Lung (tissue), 12 donors: ENCODE results near the gene GALNT2. TPM values are rescaled to one million over a fixed set of nuclear protein-coding genes. Genes with fewer than 3 reads are reported as not detected.

ENCODE experiments used
- ATAC-seq: fragments of 200-7000 bp; cut with Tn5 transposase; one replicate; pipeline ENCODE4 v1.9.1; 2020; ENCODE audit warnings: moderate number of reproducible peaks; ENCODE audit not compliant: insufficient read depth, low FRiP score
- DNase-seq, 3 donors: peaks; one replicate each; pipeline ENCODE4 v3.0.0-alpha.2; 2013 to 2017
- H3K27ac ChIP-seq, 2 donors: one replicate each; pipeline ENCODE4 v1.5.1; 2013; ENCODE audit warnings: mild to moderate bottlenecking in 2 of 2, moderate library complexity in 2 of 2, control low read depth in 1 of 2, inconsistent platforms in 1 of 2, low read depth in 1 of 2, low read length in 1 of 2
- H3K27me3 ChIP-seq, 3 donors: one replicate each; pipeline ENCODE4 v1.5.1; 2013; ENCODE audit warnings: low read length in 2 of 3; ENCODE audit not compliant: control insufficient read depth in 3 of 3, insufficient read depth in 3 of 3
- H3K36me3 ChIP-seq, 4 donors: one replicate each; pipeline ENCODE4 v1.5.1; 2013; ENCODE audit warnings: low read length in 4 of 4, mild to moderate bottlenecking in 1 of 4, moderate library complexity in 1 of 4; ENCODE audit not compliant: control insufficient read depth in 4 of 4, insufficient read depth in 4 of 4
- H3K4me1 ChIP-seq, 5 donors: one replicate each; pipeline ENCODE4 v1.5.1; 2013; ENCODE audit warnings: low read length in 5 of 5, mild to moderate bottlenecking in 2 of 5, moderate library complexity in 1 of 5; ENCODE audit not compliant: control insufficient read depth in 5 of 5, insufficient read depth in 5 of 5
- H3K4me3 ChIP-seq: one replicate; pipeline ENCODE4 v1.5.1; 2013; ENCODE audit warnings: mild to moderate bottlenecking, control low read depth, moderate library complexity
- H3K9ac ChIP-seq, 2 donors: one replicate each; pipeline ENCODE4 v1.5.1; 2013; ENCODE audit warnings: low read length in 2 of 2, control low read depth in 1 of 2; ENCODE audit not compliant: insufficient read depth in 1 of 2
- H3K9me3 ChIP-seq, 4 donors: one replicate each; pipeline ENCODE4 v1.5.1; 2013; ENCODE audit warnings: low read length in 3 of 4, mild to moderate bottlenecking in 1 of 4, moderate library complexity in 1 of 4; ENCODE audit not compliant: control insufficient read depth in 4 of 4, insufficient read depth in 3 of 4
- CTCF ChIP-seq: IDR thresholded peaks from 2 replicates; pipeline ENCODE4 v1.5.1; 2012; ENCODE audit warnings: mild to moderate bottlenecking; ENCODE audit errors: control extremely low read depth, extremely low read depth
- WGBS, 2 donors: extraction: QIAGEN DNeasy Blood & Tissue Kit; methylation state at CpG; one replicate each; pipeline ENCODE4 v1.1.7; 2013; 5-methylcytosine and 5-hydroxymethylcytosine counted together
- polyA plus RNA-seq, 2 donors: library from polyadenylated mRNA; stranded (reverse); fragments of 200-250 nt; gene quantifications; one replicate each; pipeline ENCODE4 v1.2.1, GENCODE V29; 2013
- total RNA-seq, 2 donors: library from RNA; depleted of rRNA in 1 of 2; stranded (reverse); fragments of >200 nt in 1 of 2; gene quantifications; one replicate each; pipeline ENCODE4 v1.2.1, GENCODE V29; 2014 to 2021
- donor health status: control.
- donor health status: control.
- donor health status: Bipolar disorder and iron deficiency.
- donor health status: healthy.
- donor health status: DM: yes; HTN: yes; CAD: no.

GALNT2 gene
- total and polyA plus RNA-seq, 4 donors = 23.1 to 101 (median 58.9) TPM

DNA sequence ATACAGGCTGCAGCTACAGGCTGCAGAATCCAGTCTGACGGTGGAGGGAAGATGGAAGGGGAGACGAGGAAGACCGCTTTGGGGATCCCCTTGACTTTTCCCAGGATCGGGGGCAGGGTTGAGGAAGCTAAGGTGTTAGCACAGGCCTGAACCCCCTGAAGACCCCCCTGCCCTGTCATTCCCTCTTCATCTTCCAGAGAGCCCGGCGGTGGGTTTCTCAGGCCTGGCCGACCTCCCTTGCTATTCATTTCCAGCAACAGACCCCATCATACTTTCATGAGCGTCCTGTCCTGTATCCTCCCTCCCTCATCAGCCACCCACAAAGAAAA lies 247.1 kb downstream of the GALNT2 start:
- 83 to 91% methylated on average over 8 of the region's 8 CpGs for WGBS, 2 donors
- DNase-seq (peak in 1 of 3 donors; percentile 18), ATAC-seq (no peak)
- peaks cover 0 to 5% (median 0%) of the 10 kb centered on the region in 5 donors for H3K4me1 ChIP-seq
- H3K36me3 ChIP-seq = no peaks in the 10 kb centered on the region
- H3K9ac ChIP-seq = no peak overlapping the region
- no peak overlapping the region for H3K4me3 ChIP-seq
- peaks cover 0 to 2% (median 0%) of the 10 kb centered on the region in 4 donors for H3K9me3 ChIP-seq
- no peak overlapping the region for H3K27ac ChIP-seq
- TF ChIP-seq CTCF = no peak
- peaks cover 0 to 2% (median 0%) of the 10 kb centered on the region in 3 donors for H3K27me3 ChIP-seq

- no peak for TF ChIP-seq CTCF
- Histone ChIP-seq H3K4me1 (peaks cover 0 to 5% (median 0%) of the 10 kb centered on the region in 5 donors), H3K9me3 (peaks cover 0 to 2% (median 0%) of the 10 kb centered on the region in 4 donors), H3K36me3 (no peaks in the 10 kb centered on the region), H3K27ac (no peak overlapping the region), H3K9ac (no peak overlapping the region), H3K27me3 (peaks cover 0 to 2% (median 0%) of the 10 kb centered on the region in 3 donors), H3K4me3 (no peak overlapping the region)
- ATAC-seq = no peak
- no peak for DNase-seq
- WGBS, 2 donors = 85 to 91% methylated on average over 6 of the region's 6 CpGs
These were observed 248.1 kb downstream of the GALNT2 start for GRCh38 chr1:230315099-230315498.

DNA sequence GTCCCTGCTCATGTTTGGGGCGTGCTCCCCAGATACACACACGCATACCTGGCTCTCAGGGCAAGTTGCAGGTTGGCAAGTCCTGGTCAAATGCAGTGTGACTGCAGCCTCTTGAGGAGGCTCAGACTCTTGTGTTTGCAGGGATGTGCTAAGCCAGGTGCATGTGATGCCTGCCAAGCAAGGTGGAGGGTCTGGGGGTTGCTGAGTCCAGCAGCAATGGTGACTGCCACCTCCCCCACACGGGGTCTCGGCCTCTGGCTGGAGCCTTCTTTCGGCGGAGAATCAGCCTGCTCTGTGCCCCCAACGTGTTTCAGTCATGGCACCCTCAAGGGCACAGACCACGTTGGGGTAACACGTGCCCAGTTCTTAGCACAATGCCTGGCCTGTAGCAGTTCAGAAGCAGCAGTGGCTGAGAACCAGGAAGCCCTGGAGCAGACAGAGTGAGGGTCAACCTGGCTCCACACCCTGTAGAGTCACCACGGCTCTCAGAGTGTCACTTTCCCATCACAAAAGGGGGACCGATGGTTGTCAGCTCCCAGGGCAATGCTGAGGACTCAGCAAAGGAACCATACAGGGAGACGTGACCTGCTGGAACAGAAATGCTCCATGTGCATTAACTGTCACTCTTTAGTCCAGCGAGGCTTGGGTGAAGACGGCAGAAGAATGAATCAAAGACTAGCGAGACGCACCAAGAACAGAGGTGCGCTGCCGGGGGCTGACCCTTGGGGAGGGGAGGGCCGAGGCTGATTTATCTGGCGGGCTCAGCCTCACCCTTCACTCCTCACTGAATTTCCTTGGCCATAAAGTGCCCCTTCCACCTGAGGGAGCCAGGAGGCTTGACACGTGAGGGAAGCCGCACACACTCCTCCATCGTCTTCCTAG lies 250.1 kb downstream of the GALNT2 start:
- no peak overlapping the region for H3K27ac ChIP-seq
- TF ChIP-seq CTCF = no peak
- peaks cover 0 to 2% (median 0%) of the 10 kb centered on the region in 4 donors for H3K9me3 ChIP-seq
- H3K9ac ChIP-seq = no peak overlapping the region
- H3K36me3 ChIP-seq = no peaks in the 10 kb centered on the region
- no peaks in the 10 kb centered on the region for H3K27me3 ChIP-seq
- no peak overlapping the region for H3K4me3 ChIP-seq
- peaks cover 0 to 5% (median 0%) of the 10 kb centered on the region in 5 donors for H3K4me1 ChIP-seq
- 86 to 90% methylated on average over 23 of the region's 23 CpGs for WGBS, 2 donors
- no peak for ATAC-seq
- no peak for DNase-seq
